HG03135 (cell line): Measurements from ENCODE around the gene LENEP.

Experiments
- ATAC-seq: cut with Tn5 transposase; IDR thresholded peaks from one replicate; pipeline ENCODE4 v1.9.1; 2021; ENCODE audit warnings: mild to moderate bottlenecking, moderate library complexity; ENCODE audit not compliant: unreplicated experiment

LENEP gene

GRCh38 chr1:155024315-155024714, 30.9 kb downstream of the LENEP start:
- no peak for ATAC-seq

- ATAC-seq, result no peak
Observed at GRCh38 chr1:155026154-155026553, 32.8 kb downstream of the LENEP start.

GRCh38 chr1:155026588-155026987, 33.2 kb downstream of the LENEP start:
- ATAC-seq, result no peak

GRCh38 chr1:155029513-155030242, 36.3 kb downstream of the LENEP start:
- ATAC-seq, result no peak

GRCh38 chr1:155030243-155030795, 36.9 kb downstream of the LENEP start:
- ATAC-seq, result no peak

- no peak for ATAC-seq
Observed at GRCh38 chr1:155030899-155031298, 37.5 kb downstream of the LENEP start.

- ATAC-seq, result no peak
Observed at GRCh38 chr1:155032886-155033285, 39.5 kb downstream of the LENEP start.

- no peak for ATAC-seq
Observed at GRCh38 chr1:155033524-155033923, 40.1 kb downstream of the LENEP start, which contains the start of the genes DCST1 and DCST2. Gene DCST1, plus strand, starts transcription at chr1:155033824. Its CDS starts 213 bp downstream, at chr1:155034037. Gene DCST2, minus strand, starts transcription at chr1:155033781. Its CDS starts 80 bp downstream, at chr1:155033701.

- no peak for ATAC-seq
Observed at GRCh38 chr1:155034318-155035208, 41.2 kb downstream of the LENEP start.

- ATAC-seq, result no peak
Observed at GRCh38 chr1:155035936-155036335, 42.5 kb downstream of the LENEP start.

GRCh38 chr1:155037043-155037442, 43.7 kb downstream of the LENEP start:
- no peak for ATAC-seq

GRCh38 chr1:155037851-155038441, 44.6 kb downstream of the LENEP start:
- no peak for ATAC-seq

- no peak for ATAC-seq
Observed at GRCh38 chr1:155038602-155039307, 45.4 kb downstream of the LENEP start.

GRCh38 chr1:155039308-155039669, 45.9 kb downstream of the LENEP start:
- ATAC-seq, result no peak

GRCh38 chr1:155040358-155041093, 47.1 kb downstream of the LENEP start:
- no peak for ATAC-seq

GRCh38 chr1:155042789-155043188, 49.4 kb downstream of the LENEP start:
- no peak for ATAC-seq

- no peak for ATAC-seq
Observed at GRCh38 chr1:155043301-155043702, 49.9 kb downstream of the LENEP start.

- ATAC-seq, result no peak
Observed at GRCh38 chr1:155043793-155044192, 50.4 kb downstream of the LENEP start.
